Measurements from ENCODE around the gene PDE6B.

DNA sequence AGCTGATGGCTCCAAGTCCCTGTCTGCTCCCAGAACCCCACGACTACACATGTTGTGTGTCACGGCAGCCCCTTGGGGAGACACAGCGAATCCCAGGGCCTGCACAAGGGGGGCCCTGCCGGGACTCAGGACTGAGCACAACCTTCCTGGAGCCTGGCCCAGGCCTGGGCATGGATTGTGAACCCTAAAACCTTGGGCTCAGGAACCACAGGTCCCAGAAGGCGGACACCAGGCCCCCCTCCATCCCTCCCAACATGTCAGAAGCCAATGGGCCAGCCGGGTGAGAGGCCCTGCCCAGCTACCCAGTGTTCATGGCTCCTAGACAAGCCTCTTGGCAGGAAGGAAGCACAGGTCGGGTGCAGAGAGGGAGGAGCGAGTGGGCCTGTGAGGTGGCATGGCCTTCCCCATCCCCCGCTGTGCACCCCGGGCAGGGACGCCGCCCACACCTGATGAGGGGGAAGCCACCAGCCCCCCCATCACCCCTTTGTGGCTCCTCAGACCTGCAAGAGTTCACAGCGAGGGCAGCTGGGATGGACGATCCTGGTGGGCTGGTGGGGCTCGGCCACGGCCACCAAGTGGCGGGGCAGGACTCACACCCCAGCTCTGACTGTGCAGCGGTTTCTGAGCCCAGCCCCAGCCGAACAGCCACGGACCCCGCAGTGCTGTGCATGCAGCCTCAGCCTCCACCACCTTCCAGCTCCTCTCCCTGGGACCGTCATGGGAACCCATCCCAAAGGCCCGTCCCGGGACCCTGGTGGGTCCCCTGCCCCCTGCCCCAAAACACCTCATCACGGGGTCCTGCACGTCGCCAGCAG, 3.7 kb downstream of the PDE6B start:
- TF ChIP-seq EP300 (IDR thresholded peaks at IDR 0.05), result no peak
- no peak for TF ChIP-seq POLR2AphosphoS5 (IDR thresholded peaks at IDR 0.05)

Data from gastroesophageal sphincter (tissue), 2 donors.